ENCODE results near the gene FAM24B.
"Not testable (repeated sequence)": the region's sequence is repeated elsewhere in the genome, so short reads cannot be mapped to it uniquely, and the experiment has no call there.

The FAM24B gene

GRCh38 chr10:122859527-122859926 lies 19.9 kb downstream of the FAM24B start:
- DNase-seq (ENCODE audit: extremely low read depth in 1 of 2, low read depth in 1 of 2), result no peak

GRCh38 chr10:122858042-122858441 lies 21.3 kb downstream of the FAM24B start:
- not testable (repeated sequence) for DNase-seq (ENCODE audit: extremely low read depth in 1 of 2, low read depth in 1 of 2)

- DNase-seq (ENCODE audit: extremely low read depth in 1 of 2, low read depth in 1 of 2), result no peak
These were observed 22.5 kb downstream of the FAM24B start for GRCh38 chr10:122856902-122857301.

GRCh38 chr10:122855745-122856144 lies 23.6 kb downstream of the FAM24B start:
- DNase-seq (ENCODE audit: extremely low read depth in 1 of 2, low read depth in 1 of 2), result no peak

GRCh38 chr10:122854648-122855047 lies 24.7 kb downstream of the FAM24B start:
- no peak for DNase-seq (ENCODE audit: extremely low read depth in 1 of 2, low read depth in 1 of 2)

GRCh38 chr10:122853665-122854313 lies 25.6 kb downstream of the FAM24B start:
- no peak for DNase-seq (ENCODE audit: extremely low read depth in 1 of 2, low read depth in 1 of 2)

GRCh38 chr10:122852261-122852660 lies 27.1 kb downstream of the FAM24B start:
- DNase-seq (ENCODE audit: extremely low read depth in 1 of 2, low read depth in 1 of 2), result no peak

GRCh38 chr10:122850705-122851640 lies 28.4 kb downstream of the FAM24B start:
- DNase-seq (ENCODE audit: extremely low read depth in 1 of 2, low read depth in 1 of 2), result no peak

GRCh38 chr10:122849900-122850605 lies 29.3 kb downstream of the FAM24B start:
- no peak for DNase-seq (ENCODE audit: extremely low read depth in 1 of 2, low read depth in 1 of 2)

GRCh38 chr10:122849090-122849489 lies 30.3 kb downstream of the FAM24B start:
- no peak for DNase-seq (ENCODE audit: extremely low read depth in 1 of 2, low read depth in 1 of 2)

- DNase-seq (ENCODE audit: extremely low read depth in 1 of 2, low read depth in 1 of 2), result no peak
These were observed 31.4 kb downstream of the FAM24B start for GRCh38 chr10:122847782-122848604.

GRCh38 chr10:122845783-122846332 lies 33.5 kb downstream of the FAM24B start, which contains the start of gene CUZD1:
TSS of gene CUZD1 (minus strand) at chr10:122845857. CDS start at chr10:122845843, 14 bp downstream.
- no peak for DNase-seq (ENCODE audit: extremely low read depth in 1 of 2, low read depth in 1 of 2)

GRCh38 chr10:122844146-122844545 lies 35.2 kb downstream of the FAM24B start:
- DNase-seq (ENCODE audit: extremely low read depth in 1 of 2, low read depth in 1 of 2), result no peak

- DNase-seq (ENCODE audit: extremely low read depth in 1 of 2, low read depth in 1 of 2), result no peak
These were observed 37.8 kb downstream of the FAM24B start for GRCh38 chr10:122841569-122841968.

- no peak for DNase-seq (ENCODE audit: extremely low read depth in 1 of 2, low read depth in 1 of 2)
These were observed 39.9 kb downstream of the FAM24B start for GRCh38 chr10:122839505-122839904.

GRCh38 chr10:122838880-122839279 lies 40.5 kb downstream of the FAM24B start:
- DNase-seq (ENCODE audit: extremely low read depth in 1 of 2, low read depth in 1 of 2), result no peak

GRCh38 chr10:122835908-122836307 lies 43.5 kb downstream of the FAM24B start:
- DNase-seq (ENCODE audit: extremely low read depth in 1 of 2, low read depth in 1 of 2), result no peak

- DNase-seq (ENCODE audit: extremely low read depth in 1 of 2, low read depth in 1 of 2), result no peak
These were observed 48.4 kb downstream of the FAM24B start for GRCh38 chr10:122830965-122831353.

GRCh38 chr10:122830273-122830964 lies 49.0 kb downstream of the FAM24B start:
- DNase-seq (ENCODE audit: extremely low read depth in 1 of 2, low read depth in 1 of 2), result no peak

- DNase-seq (ENCODE audit: extremely low read depth in 1 of 2, low read depth in 1 of 2), result no peak
These were observed 49.9 kb downstream of the FAM24B start for GRCh38 chr10:122829454-122829853.
